DMS53 (cell line): Measurements from ENCODE around the gene ENG.

Experiments used
- DNase-seq: peaks from one replicate; lab custom pipeline; 2025; lab: John Stamatoyannopoulos, UW

Gene ENG

DNA sequence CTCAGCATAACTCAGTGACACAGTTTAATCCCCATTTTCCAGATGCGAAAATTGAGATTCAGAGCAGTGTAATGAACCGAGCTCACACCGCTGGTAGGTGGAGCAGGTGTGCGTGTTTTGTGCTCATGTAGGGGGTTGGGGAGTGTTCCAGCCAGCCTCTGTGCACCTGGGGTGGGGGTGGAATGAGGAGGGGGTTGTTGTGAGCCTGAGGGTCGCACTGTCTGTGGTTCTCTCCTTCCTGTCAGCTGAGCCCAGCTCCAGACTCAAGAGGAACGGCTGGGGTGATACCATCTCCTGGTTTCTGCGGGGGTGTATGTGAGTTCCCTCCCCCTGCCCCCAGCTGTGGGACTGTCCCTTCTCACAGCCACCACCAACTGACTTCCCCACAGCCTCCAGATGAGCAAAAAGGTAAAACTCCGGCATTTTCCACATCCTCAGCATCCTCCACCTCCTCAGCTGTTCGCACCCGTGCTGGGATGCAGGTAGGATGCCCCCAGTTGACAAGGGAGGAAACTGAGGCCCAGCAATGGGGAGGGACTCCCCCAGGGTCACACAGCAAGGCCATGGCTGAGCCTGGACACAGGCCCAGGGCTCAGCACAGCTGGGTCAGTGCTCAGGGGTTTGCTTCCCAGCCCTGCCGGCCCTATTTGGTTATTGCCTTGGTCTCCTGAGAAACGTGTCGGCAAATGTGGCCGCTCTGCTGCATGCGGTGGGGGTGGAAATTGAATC is 78.1 kb downstream of the ENG start:
- peak; percentile 57 for DNase-seq

DNA sequence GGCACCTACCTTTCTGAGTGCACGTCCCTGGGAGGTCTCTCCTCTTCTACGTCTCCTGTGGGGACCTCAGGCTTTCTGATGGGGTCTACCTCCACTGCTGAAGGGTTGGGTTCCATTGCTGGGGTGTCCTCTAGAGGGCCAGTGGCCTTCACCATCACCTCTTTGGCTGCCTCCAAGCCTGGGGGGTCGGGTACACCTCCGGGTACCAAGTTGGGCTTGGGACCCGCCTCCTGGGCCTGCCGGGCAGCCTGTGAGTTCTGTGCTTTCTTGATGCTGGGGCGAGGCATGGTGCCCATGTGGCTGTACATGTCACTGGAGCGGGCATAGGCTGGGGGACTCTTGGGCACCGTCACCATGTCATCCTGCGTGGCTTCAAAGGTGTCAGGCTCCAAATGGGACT is 80.5 kb downstream of the ENG start:
- no peak for DNase-seq

DNA sequence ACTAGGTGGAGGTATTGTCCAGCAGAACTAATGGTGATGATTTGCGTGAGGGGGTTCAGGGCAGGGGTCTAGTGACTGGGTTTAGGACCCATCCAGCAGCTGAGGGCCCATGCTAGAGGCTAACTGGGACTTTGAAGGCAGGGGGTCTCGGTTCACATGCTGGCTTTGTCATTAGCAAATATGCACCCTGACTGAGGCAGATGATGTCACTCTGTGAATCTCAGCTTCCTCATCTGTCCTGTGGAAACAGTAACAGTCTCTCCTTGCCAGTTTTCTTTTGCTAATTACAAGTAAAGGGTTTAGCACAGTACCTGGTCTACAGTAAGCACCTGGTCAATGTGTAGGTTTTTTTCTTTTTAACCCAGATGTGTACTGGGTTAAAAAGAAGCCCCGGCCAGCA is 81.2 kb downstream of the ENG start:
- DNase-seq, result peak; percentile 34

DNA sequence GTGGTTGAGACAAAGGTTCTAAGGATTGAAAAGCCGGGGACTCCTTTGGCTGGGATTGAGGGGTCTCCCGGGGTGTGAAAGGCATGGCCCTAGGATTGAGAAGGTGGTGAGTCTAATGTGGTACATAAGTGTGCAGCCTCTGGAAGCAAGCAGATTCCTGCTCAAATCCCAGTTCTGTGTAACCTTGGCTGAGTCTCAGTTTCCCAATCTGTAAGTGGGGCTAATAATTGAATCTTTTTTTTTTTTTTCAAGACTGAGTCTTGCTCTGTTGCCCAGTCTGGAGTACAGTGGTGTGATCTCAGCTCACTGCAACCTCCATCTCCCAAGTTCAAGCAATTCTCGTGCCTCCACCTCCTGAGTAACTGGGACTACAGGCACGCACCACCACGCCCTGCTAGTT is 81.9 kb downstream of the ENG start:
- DNase-seq, result no peak

DNA sequence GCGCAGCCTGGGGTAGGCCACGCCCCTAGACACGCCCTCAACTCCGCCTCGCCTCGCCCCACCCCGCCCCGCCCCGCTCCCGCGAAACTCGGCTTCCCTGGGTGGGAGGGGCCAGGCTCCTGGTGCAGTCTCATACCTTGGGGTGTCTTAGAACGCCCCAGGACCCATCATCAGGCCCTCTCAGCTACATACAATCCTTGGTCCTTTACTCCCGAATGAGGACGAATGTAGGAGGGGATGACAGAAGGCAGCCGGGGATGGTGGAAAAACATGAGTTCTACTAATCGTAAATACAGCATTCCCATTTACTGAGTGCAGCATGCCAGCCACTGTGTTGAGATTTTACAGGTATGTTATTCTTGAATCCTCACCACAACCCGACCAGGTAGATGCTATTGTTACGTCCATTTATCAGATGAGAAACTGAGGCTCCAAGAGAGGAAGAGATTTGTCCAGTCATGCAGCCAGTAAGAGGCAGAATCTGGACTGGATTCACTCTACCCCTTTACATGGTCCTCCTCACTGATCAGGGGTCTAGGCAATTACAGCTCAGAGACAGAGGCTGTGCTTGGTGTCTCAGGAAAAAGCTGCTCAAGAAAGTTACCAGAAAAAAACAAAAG is 82.8 kb downstream of the ENG start:
- no peak for DNase-seq

DNA sequence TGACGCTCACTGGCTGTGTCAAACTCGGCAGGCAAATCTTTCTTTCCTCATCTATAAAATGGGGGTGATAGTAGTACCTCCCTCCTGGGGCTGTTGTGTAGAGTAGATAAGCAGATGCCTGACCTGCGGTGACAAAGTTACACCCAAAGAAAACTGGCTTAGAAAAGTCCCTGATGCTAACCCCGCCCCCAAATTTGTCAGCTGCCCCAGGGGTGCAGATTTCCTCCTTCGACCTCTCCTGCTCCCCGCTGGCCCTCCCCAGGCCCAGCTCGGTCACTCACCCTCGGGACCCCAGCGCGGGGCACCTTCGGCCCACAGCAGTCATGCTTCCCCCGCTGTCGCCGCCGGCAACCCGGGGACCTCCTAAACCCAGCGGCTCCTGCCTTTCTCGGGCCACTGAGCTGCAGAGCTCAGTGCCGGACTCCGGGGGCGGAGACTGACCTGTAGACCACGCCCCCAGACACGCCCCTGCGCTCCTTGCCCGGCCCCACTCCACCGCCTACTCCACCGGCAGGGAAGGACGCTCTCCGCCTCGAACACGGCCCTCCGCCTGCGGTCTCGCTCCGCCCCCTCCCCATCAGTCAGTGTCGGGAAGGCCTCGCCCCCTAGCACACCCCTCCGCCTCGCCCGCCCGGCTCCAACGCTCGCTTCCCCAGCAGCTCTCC is 83.4 kb downstream of the ENG start:
- peak; percentile 99 for DNase-seq

DNA sequence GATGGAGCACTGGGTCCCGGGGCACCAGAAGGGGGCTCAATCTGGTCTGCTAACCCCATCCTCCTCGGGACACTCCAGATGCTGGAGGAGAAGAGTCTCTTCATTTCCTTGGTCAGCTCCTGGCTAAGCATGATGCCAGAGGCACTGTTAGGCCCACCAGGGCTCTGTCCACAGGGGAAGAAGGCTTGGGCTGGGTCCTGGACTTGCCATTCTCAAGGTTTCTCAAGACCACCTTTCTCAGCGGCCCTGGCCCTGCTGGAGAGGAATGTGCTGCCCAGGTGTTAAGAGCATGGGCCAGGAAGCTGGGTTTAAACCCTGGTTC is 83.9 kb downstream of the ENG start:
- no peak for DNase-seq

DNA sequence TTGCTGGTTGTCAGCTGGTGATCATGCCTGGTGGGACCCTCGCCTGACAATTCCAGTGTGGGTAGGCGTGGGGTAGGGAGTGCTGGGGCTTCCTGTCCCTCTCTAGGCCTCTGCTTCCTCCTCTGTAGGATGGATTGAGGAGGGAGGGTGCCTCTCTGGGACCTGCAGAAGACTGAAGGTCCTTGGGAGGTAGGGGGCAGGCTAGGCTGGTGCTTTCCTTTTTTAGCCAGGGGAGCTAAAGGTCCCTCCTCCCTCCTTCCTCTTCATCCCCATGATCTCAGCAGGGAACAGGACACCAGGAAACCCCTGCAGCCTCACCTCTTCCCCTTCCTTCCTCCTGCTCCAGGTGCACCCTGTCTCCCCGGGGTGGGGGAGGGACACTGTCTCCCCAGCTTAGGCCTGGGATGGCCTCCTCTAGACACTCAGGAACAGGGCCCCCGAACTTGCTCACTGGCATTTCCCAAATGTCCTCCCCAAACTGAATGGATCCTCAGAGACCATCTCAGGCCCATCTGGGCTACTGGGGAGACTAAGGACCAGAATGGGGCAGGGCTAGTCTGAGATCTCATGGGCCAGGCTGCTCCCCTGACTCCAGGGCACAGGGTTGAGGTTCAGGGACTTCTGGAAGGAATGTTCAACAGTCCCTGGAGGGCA is 84.4 kb downstream of the ENG start:
- DNase-seq, result peak; percentile 24

DNA sequence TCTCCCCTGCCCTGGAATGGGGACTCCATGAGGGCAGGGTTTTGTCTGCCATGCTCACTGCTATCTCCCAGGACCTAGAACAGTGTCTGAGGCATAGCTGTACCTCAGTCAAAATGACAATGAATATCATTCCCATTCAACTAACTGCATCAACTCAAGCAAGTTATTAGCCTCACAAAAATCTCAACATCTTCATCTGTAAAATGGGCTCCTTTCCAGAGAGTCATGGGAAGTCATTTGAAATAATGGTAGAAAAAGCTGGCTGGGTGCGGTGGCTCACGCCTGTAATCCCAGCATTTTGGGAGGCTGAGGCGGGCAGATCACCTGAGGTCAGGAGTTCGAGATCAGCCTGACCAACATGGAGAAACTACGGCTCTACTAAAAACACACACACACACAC is 85.4 kb downstream of the ENG start:
- no peak for DNase-seq

DNA sequence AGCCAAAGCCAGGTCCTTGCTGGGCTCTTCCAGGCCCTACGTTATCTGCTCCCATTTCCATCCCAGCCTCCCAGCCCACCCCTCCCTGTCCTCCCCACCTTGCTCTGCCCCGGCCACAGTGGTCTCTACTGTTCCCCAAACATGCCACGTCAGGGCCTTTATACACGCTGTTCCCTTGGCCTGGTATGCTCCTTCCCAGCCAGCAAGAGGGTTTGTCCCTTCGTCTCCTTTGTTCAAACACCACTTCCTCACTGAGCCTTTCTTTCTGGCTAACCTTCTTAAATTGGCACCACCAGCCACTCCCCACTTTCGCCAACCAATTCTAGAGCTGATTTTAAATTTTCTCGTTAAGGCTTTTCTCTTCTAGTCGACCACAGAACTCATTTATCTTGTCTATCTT is 85.8 kb downstream of the ENG start:
- no peak for DNase-seq

DNA sequence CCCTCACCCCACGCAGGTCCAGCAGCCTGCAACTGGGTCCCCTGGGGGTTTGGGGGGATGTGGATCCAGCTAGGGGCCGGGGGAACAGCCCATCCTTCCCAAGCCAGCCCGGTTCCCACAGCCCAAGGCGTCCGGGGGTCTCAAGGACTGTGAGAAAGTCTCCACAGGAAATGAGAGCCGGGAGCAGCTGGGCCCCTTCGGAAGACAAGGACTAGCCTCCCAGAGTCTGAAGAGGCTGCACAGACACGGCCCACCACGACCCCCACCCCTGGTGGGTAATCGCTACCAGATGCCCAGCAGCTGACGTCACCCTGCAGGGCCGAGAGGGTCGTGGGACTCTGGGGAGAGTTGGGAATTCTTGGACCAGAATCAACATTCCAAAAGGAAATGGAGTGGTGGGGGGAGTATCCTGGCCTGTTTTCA is 86.5 kb downstream of the ENG start:
- DNase-seq, result no peak

DNA sequence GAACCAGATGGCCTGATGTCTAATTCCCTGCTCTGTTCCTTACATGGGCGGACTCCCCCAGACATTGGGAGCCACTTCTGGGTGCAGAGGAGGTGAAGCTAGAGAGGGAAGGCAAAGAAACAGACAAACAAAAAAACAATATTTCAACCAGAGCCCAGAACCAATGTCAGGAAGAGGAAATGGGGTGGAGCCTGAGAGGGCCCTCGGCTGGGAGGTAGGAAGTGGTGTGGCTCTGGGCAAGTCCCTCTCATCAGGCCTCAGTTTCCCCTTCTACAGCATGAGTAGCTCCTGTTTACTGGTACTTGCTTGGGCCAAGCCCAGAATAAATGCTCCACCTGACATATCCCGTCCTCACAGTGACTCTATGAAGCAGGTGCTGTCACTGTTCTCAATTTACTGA is 87.0 kb downstream of the ENG start:
- no peak for DNase-seq

DNA sequence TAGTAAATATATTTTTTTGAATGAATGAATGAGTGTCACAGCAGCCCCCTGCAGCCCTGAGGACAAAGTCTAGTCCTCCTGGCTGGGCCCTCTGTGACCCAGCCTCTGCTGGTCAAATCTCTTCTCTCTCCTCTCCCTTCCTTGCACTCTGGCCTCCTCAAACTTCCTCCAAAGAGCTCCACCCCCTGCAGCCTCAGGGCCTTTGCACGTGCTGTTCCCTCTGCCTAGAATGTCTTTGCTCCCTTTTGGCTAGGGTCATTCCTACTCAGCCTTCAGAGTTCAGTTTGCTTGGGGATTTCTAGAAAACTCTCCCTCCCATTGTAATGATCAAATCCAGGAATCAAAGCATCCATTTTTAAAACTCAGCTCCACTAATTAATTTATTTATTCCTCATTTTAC is 89.0 kb downstream of the ENG start:
- no peak for DNase-seq
